ENCODE measurements around the gene TAF11L14. TPM values are rescaled to one million over a fixed set of nuclear protein-coding genes. Genes with fewer than 3 reads are reported as not detected.

TAF11L14 gene
- total RNA-seq, 1 experiment from 2014 or later: not detected

GRCh38 chr5:17655921-17656320 is 21.7 kb downstream of the TAF11L14 start:
- no peak for DNase-seq (ENCODE audit: unreplicated experiment)
- Mint-ChIP-seq H3K4me1 (ENCODE audit: insufficient read depth, unreplicated experiment) (no peaks in the 10 kb centered on the region), H3K36me3 (ENCODE audit: insufficient read depth, unreplicated experiment) (no peaks in the 10 kb centered on the region), H3K4me3 (ENCODE audit: unreplicated experiment) (no peak overlapping the region), H3K27ac (ENCODE audit: low read depth, unreplicated experiment) (no peak overlapping the region), H3K9me3 (ENCODE audit: unreplicated experiment) (peaks cover 8% of the 10 kb centered on the region), H3K27me3 (ENCODE audit: insufficient read depth, unreplicated experiment) (no peaks in the 10 kb centered on the region)
- ChIA-PET POLR2A (interaction anchor here (0.8 kb wide), 1 partner anchor 373 kb away, joined by 3 read pairs; no protein-coding TSS in a partner anchor), CTCF (interaction anchor here (1.1 kb wide), 1 partner anchor 20 kb away, joined by 3 read pairs; no protein-coding TSS in a partner anchor)
- intact Hi-C loops (cut with micrococcal nuclease): no loop called here
- TF ChIP-seq CTCF (IDR thresholded peaks at IDR 0.05; ENCODE audit: unreplicated experiment): no peak
- BruUV-seq (replicated peaks): no TSS peak

- H3K4me3 Mint-ChIP-seq (ENCODE audit: unreplicated experiment): no peak overlapping the region
- ChIA-PET CTCF (no interaction called here), POLR2A (no interaction called here)
- TF ChIP-seq CTCF (IDR thresholded peaks at IDR 0.05; ENCODE audit: unreplicated experiment): no peak
- H3K4me1 Mint-ChIP-seq (ENCODE audit: insufficient read depth, unreplicated experiment): no peaks in the 10 kb centered on the region
- no peaks in the 10 kb centered on the region for H3K9me3 Mint-ChIP-seq (ENCODE audit: unreplicated experiment)
- intact Hi-C loops (cut with micrococcal nuclease): no loop called here
- H3K27ac Mint-ChIP-seq (ENCODE audit: low read depth, unreplicated experiment): no peak overlapping the region
- no TSS peak for BruUV-seq (replicated peaks)
- no peak for DNase-seq (ENCODE audit: unreplicated experiment)
- H3K27me3 Mint-ChIP-seq (ENCODE audit: insufficient read depth, unreplicated experiment): no peaks in the 10 kb centered on the region
- peaks cover 7% of the 10 kb centered on the region for H3K36me3 Mint-ChIP-seq (ENCODE audit: insufficient read depth, unreplicated experiment)
These were observed 28.9 kb downstream of the TAF11L14 start for GRCh38 chr5:17663182-17663581.

- no peak overlapping the region for H3K4me3 Mint-ChIP-seq (ENCODE audit: unreplicated experiment)
- CTCF ChIA-PET: interaction anchor here (1.1 to 1.3 kb wide), 3 partner anchors 9 to 611 kb away, joined by 3 read pairs; no protein-coding TSS in a partner anchor
- intact Hi-C loops (cut with micrococcal nuclease): no loop called here
These were observed 31.6 kb downstream of the TAF11L14 start for GRCh38 chr5:17665836-17666235.

GRCh38 chr5:17666726-17667235 is 32.5 kb downstream of the TAF11L14 start:
- Mint-ChIP-seq H3K9me3 (ENCODE audit: unreplicated experiment) (peaks cover 7% of the 10 kb centered on the region), H3K4me3 (ENCODE audit: unreplicated experiment) (no peak overlapping the region), H3K4me1 (ENCODE audit: insufficient read depth, unreplicated experiment) (no peaks in the 10 kb centered on the region), H3K27ac (ENCODE audit: low read depth, unreplicated experiment) (no peak overlapping the region), H3K36me3 (ENCODE audit: insufficient read depth, unreplicated experiment) (peaks cover 7% of the 10 kb centered on the region), H3K27me3 (ENCODE audit: insufficient read depth, unreplicated experiment) (no peaks in the 10 kb centered on the region)
- no TSS peak for BruUV-seq (replicated peaks)
- intact Hi-C loops (cut with micrococcal nuclease): no loop called here
- DNase-seq (ENCODE audit: unreplicated experiment): no peak
- TF ChIP-seq CTCF (IDR thresholded peaks at IDR 0.05; ENCODE audit: unreplicated experiment): no peak
- POLR2A ChIA-PET: no interaction called here
- CTCF ChIA-PET: interaction anchor here (0.5 to 1.3 kb wide), 4 partner anchors 10 to 610 kb away, joined by 3 read pairs; no protein-coding TSS in a partner anchor

More at GRCh38 chr5:17665836-17666235, 31.6 kb downstream of the TAF11L14 start:
- Mint-ChIP-seq H3K9me3 (ENCODE audit: unreplicated experiment) (no peaks in the 10 kb centered on the region), H3K36me3 (ENCODE audit: insufficient read depth, unreplicated experiment) (peaks cover 7% of the 10 kb centered on the region), H3K27me3 (ENCODE audit: insufficient read depth, unreplicated experiment) (no peaks in the 10 kb centered on the region), H3K4me1 (ENCODE audit: insufficient read depth, unreplicated experiment) (no peaks in the 10 kb centered on the region), H3K27ac (ENCODE audit: low read depth, unreplicated experiment) (no peak overlapping the region)
- no TSS peak for BruUV-seq (replicated peaks)
- POLR2A ChIA-PET: no interaction called here
- TF ChIP-seq CTCF (IDR thresholded peaks at IDR 0.05; ENCODE audit: unreplicated experiment): no peak
- no peak for DNase-seq (ENCODE audit: unreplicated experiment)
